Activated CD4-positive, alpha-beta memory T cell treated with anti-CD3 and anti-CD28 coated beads for 36 hours (primary cell): ENCODE measurements around the gene C4orf17. TPM values are rescaled to one million over a fixed set of nuclear protein-coding genes. Genes with fewer than 3 reads are reported as not detected.

ENCODE experiments used
- CTCF ChIA-PET: fragments of 350-600 bp; sonication (Branson Sonifier 250); formaldehyde crosslinking; loops from one replicate; lab custom pipeline; 2021; ENCODE audit warnings: antibody characterized with exemption, inconsistent platforms; lab: Charles Lee
- POLR2A ChIA-PET: fragments of 350-600 bp; sonication (Branson Sonifier 250); formaldehyde crosslinking; loops from one replicate; lab custom pipeline; 2021; ENCODE audit warnings: antibody characterized with exemption; lab: Charles Lee
- DNase-seq: peaks from one replicate; pipeline ENCODE4 v3.0.0-alpha.2; 2020
- H3K27ac Mint-ChIP-seq: one replicate; pipeline ENCODE4 v1.8.0; 2021; ENCODE audit warnings: mixed read lengths
- H3K27me3 Mint-ChIP-seq: one replicate; pipeline ENCODE4 v1.8.0; 2021; ENCODE audit warnings: mixed read lengths
- H3K36me3 Mint-ChIP-seq: one replicate; pipeline ENCODE4 v1.8.0; 2021; ENCODE audit warnings: mixed read lengths
- H3K4me1 Mint-ChIP-seq: one replicate; pipeline ENCODE4 v1.8.0; 2021; ENCODE audit warnings: low read depth, mixed read lengths
- H3K4me3 Mint-ChIP-seq: one replicate; pipeline ENCODE4 v1.8.0; 2021; ENCODE audit warnings: mild to moderate bottlenecking, mixed read lengths
- H3K9me3 Mint-ChIP-seq: one replicate; pipeline ENCODE4 v1.8.0; 2021; ENCODE audit warnings: mixed read lengths
- intact Hi-C: fragments of 100-400 bp; cut with micrococcal nuclease; formaldehyde crosslinking; loops from one replicate; pipeline ENCODE4 v1.15.1; 2023
- total RNA-seq, 2 experiments: library from RNA; stranded (reverse); gene quantifications; one replicate each; pipeline ENCODE4 v1.2.3, GENCODE V29; 2021

Gene C4orf17
- total RNA-seq, 2 experiments from 2014 or later, result not detected

DNA sequence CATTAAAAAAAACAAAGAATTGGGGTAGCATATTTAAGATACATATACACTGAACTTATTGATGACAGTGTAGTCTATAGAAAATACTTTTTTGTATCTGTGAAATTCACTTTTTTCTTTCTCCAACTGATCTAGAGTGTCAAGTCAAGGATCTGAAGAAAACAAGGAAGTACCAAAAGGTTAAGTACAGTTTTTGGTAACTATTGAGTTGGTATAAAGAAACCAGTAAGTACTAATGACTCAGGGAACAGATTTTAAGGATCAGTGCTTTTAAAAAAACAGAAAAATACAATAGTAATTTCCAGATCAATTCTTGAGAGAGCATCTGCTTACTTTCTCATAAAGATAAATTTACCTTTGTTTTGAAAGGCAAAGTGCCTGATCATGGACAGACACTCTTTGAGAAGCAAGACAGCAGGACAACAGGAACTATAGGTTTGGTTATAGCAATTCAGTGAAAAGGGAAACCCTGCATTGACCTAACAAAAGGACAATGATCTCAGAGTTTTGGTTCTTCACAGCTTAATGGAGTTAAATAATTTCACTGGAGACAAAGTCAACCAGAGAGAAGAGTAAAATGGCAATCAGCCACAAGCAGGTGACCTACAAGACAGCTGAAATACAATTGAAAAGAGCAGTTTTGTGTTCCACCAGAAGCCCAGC, 29.6 kb downstream of the C4orf17 start:
- no peaks in the 10 kb centered on the region for H3K36me3 Mint-ChIP-seq
- ChIA-PET POLR2A (no interaction called here), CTCF (no interaction called here)
- no peak overlapping the region for H3K4me3 Mint-ChIP-seq
- peaks cover 1% of the 10 kb centered on the region for H3K27me3 Mint-ChIP-seq
- H3K4me1 Mint-ChIP-seq, result no peaks in the 10 kb centered on the region
- H3K27ac Mint-ChIP-seq, result no peak overlapping the region
- intact Hi-C loops, result no loop called here
- DNase-seq, result no peak
- H3K9me3 Mint-ChIP-seq, result peaks cover 9% of the 10 kb centered on the region

DNA sequence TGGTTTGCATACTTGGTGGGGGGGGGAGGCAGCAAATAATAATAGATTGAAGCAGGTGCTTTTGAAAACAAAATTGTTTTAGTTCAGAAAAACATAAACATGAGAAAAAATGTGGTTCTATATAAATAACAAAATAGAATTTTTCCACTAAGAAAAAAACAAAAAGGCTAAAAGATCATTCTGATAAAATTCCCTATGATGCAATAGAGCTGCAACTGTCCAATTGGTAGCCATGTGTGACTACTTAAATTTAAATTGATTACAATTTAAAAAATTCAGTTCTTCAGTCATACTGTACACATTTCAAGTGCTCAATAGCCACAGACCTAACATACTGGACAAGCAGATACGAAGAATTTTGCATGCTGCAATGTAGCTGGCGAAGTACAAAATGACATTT, 42.1 kb downstream of the C4orf17 start:
- ChIA-PET POLR2A (no interaction called here), CTCF (no interaction called here)
- Mint-ChIP-seq H3K27ac (no peak overlapping the region), H3K9me3 (no peaks in the 10 kb centered on the region), H3K36me3 (peaks cover 6% of the 10 kb centered on the region), H3K27me3 (no peaks in the 10 kb centered on the region), H3K4me3 (no peak overlapping the region), H3K4me1 (no peaks in the 10 kb centered on the region)
- intact Hi-C loops, result no loop called here
- DNase-seq, result no peak

DNA sequence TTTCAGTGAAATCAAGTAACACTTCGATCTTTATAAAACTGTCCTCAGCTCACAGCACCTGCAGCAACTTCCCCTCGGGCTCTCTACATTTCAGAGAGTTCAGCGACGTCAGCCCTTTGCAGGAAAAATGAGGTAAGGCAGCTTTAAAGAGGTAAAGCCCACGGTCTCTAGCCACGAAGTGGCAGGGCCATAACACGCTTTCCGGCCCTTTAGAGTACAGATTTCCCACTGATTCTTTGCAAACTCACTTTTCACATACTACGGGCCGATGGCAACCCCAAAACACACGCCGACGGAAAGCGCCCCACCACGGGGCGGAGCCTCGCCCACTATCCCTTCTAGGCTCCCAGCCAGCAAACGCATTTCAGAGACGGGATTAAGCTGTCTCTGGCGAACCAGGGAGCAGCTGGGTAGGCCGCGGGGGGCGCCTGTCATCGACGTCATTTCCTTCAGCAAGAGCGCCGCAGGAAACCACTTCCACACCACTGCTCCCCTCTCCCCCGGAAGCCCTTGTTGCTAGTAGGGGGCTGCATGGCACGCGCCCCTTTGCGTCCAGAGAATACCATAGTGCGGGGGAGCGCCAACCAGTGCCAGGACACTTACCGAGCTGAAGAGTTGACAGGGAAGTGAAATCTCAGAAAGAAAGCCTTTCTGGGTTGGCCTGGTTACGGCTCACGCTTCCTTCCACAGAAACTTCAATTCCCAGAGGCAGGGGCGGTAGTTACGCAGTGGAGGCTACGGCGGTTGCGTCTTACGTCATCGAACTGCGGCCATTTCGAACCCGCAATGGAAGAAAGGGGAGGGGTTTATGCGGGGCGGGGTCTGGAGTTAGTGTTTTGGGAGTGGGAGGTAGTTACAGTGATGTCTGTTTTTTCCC, 52.7 kb downstream of the C4orf17 start, which contains the start of gene TRMT10A:
Gene TRMT10A (minus strand): TSS at position 730 of the 877 bp plus-strand sequence. CDS start 4,701 bp downstream, outside the sequence.
- POLR2A ChIA-PET, result interaction anchor here (0.6 to 1.5 kb wide), 9 partner anchors 246 to 1056 kb away, joined by 3 to 7 read pairs (median 4); partner anchors contain the start of genes ADH5, H2AZ1 and LAMTOR3
- intact Hi-C loops, result loop anchor here (1.0 to 10.0 kb wide), 13 partner anchors 55 to 1421 kb away; partner anchors contain the start of genes DAPP1, EIF4E, LAMTOR3 and RAP1GDS1
- Mint-ChIP-seq H3K27me3 (peaks cover 7% of the 10 kb centered on the region), H3K4me1 (peaks cover 6% of the 10 kb centered on the region), H3K9me3 (no peaks in the 10 kb centered on the region), H3K36me3 (no peaks in the 10 kb centered on the region), H3K27ac (peak within 1 kb of the TSS; percentile 98), H3K4me3 (peak within 1 kb of the TSS; percentile 93)
- peak; percentile 98 for DNase-seq
- CTCF ChIA-PET, result interaction anchor here (0.6 to 2.4 kb wide), 13 partner anchors 12 to 530 kb away, joined by 3 to 35 read pairs (median 4); partner anchors contain the start of genes DAPP1, DNAJB14 and LAMTOR3

DNA sequence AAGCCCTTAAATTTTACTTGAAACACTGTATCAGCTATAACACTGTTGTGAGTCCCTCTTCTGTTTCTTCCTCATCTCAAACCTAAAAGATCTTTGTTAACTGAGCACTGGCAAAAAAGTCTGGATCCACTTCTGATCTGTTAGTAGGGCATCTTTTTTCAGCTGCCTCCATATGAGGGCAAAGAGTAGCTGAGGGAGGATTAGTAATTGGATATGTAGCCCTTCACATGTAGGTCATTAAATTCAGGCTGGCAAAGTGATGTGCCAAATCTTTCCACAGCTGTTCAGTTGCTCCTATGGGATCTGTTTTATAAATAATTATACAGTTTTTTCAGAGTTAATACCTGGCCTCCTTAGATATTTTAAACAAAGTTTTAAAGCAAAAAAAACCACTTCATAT, 54.1 kb downstream of the C4orf17 start:
- ChIA-PET CTCF (interaction anchor here (2.4 kb wide), 1 partner anchor 244 kb away, joined by 35 read pairs; no protein-coding TSS in a partner anchor), POLR2A (no interaction called here)
- no peaks in the 10 kb centered on the region for H3K9me3 Mint-ChIP-seq
- H3K4me3 Mint-ChIP-seq, result no peak overlapping the region
- peaks cover 7% of the 10 kb centered on the region for H3K27me3 Mint-ChIP-seq
- H3K27ac Mint-ChIP-seq, result no peak overlapping the region
- H3K4me1 Mint-ChIP-seq, result peaks cover 6% of the 10 kb centered on the region
- DNase-seq, result no peak
- no peaks in the 10 kb centered on the region for H3K36me3 Mint-ChIP-seq
- intact Hi-C loops, result loop anchor here (1.0 to 10.0 kb wide), 5 partner anchors 147 to 1423 kb away; partner anchors contain the start of genes RAP1GDS1, STPG2 and TSPAN5

DNA sequence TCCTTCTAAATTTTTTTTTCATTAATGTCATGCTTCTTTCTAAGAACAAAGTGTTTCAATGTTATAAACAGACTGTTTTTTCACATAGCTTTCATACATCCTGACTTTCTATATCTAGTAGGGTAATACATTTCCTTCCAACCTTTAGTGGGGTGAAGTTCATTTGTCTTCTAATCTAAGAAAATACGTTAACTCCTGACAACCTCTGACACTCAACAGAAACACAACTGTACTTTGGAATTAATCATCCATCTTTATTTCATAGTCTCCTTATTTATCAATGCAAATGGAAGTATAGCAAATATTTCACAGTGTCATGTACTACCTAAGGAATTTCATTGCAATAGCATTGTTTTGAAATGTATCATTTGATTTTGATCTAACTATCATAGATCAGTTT, 61.1 kb downstream of the C4orf17 start:
- Mint-ChIP-seq H3K27ac (no peak overlapping the region), H3K36me3 (no peaks in the 10 kb centered on the region), H3K4me1 (no peaks in the 10 kb centered on the region), H3K9me3 (no peaks in the 10 kb centered on the region), H3K4me3 (no peak overlapping the region), H3K27me3 (peaks cover 22% of the 10 kb centered on the region)
- POLR2A ChIA-PET, result no interaction called here
- no peak for DNase-seq
- CTCF ChIA-PET, result no interaction called here
- intact Hi-C loops, result no loop called here

DNA sequence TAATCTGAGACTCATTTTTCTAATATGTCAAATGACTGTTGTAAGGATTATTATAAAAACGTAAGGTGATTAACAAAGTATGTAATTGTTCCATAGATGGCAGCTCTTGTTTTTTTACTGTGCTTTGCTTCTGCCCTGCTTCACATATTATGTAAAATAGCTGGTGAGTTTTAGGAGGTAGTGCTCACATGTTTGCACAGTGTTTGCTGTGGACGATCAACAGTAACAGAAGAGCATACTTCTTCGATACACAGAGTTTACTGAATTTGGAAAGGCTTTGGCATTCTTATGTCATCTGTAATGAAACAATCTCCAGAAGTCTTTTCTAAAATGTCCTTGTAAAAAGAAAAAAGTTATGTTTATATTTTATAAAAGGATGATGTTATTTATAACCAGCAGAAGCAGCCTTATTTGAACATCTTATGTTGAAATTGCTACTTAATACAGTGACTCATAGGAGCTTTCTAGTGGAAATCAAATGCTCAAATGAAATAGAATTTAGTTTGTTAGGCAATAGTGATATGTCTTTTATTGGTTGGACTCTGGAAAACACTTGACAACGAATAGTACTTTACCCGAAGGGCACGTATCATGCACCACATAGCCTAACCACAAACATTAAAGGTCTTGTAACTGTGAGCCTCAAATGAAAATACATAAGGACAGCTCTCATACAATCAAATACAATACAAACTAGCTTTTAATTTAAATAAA, 61.9 kb downstream of the C4orf17 start:
- Mint-ChIP-seq H3K4me3 (no peak overlapping the region), H3K27me3 (peaks cover 17% of the 10 kb centered on the region), H3K4me1 (no peaks in the 10 kb centered on the region), H3K9me3 (no peaks in the 10 kb centered on the region), H3K27ac (no peak overlapping the region), H3K36me3 (no peaks in the 10 kb centered on the region)
- ChIA-PET CTCF (no interaction called here), POLR2A (no interaction called here)
- intact Hi-C loops, result no loop called here
- no peak for DNase-seq

DNA sequence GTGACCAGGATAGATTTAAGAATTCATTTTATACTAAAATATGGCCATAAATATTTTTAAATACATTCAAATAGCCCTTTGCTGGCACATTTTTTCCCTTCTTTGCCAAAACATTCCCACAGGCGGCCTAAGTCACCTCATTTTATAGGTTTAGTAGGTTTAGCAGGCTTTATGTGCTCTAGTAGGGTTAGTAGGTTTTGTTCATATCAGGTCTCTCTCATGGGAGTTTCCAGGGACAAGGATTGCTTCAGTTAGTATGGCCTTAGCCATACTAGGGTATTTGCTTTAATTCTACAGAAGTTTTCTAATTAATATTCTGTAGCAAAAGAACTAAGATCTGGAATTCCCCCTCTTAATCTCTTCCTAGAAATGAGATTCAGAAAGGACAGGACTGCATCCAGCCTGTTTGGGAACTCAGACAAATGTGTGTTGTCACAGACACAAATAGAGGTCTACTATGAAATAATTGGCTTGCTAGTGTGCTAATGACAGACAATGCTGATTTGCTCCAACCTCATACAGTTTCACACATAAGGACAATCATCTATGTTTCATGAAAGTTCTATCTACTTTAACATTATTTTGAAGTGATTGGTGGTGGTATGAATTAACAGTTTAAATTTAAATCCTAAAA, 63.0 kb downstream of the C4orf17 start:
- CTCF ChIA-PET, result no interaction called here
- Mint-ChIP-seq H3K27ac (no peak overlapping the region), H3K4me3 (no peak overlapping the region), H3K4me1 (no peaks in the 10 kb centered on the region), H3K36me3 (no peaks in the 10 kb centered on the region), H3K27me3 (peaks cover 17% of the 10 kb centered on the region), H3K9me3 (no peaks in the 10 kb centered on the region)
- POLR2A ChIA-PET, result no interaction called here
- DNase-seq, result no peak
- intact Hi-C loops, result no loop called here

DNA sequence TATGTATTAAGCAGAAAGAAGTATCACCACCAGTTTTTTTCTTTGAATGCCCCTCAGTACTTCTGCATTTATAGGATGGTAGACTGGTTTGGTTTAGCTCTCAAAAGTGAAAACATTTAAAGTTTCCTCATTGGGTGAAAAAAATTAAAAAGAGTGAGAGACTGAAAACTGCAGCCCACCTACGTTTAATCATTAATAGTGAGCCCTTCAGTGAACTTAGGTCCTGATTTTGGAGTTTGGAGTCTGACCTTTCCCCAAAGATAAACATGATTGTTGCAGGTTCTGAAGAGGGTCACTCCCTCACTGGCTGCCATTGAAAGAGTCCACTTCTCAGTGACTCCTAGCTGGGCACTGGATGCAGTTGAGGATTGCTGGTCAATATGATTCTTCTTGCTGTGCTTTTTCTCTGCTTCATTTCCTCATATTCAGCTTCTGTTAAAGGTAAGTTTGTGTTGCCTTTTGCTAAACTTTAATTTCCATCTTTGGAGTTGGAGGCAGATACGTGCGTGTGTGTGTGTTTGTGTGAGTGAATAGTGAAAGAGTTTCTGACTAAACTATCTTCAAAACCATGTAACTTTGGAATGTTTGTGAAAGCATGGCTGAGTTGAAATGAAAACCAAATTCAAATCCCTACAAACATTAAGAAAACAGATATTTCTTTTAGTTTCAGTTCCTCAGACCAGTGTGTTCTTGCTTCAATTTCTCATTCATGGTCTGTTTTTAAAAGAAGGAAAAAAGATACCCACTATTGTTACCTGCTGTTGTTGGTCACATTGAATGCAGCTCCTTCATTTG, 63.9 kb downstream of the C4orf17 start, which contains the start of gene MTTP:
Gene MTTP (plus strand): TSS at position 295 of the 795 bp plus-strand sequence. CDS start 86 bp downstream, at position 381.
- H3K27ac Mint-ChIP-seq, result no peak within 1 kb of the TSS
- no peak for DNase-seq
- no peaks in the 10 kb centered on the region for H3K36me3 Mint-ChIP-seq
- H3K4me3 Mint-ChIP-seq, result no peak within 1 kb of the TSS
- intact Hi-C loops, result no loop called here
- CTCF ChIA-PET, result no interaction called here
- POLR2A ChIA-PET, result no interaction called here
- peaks cover 20% of the 10 kb centered on the region for H3K27me3 Mint-ChIP-seq
- no peaks in the 10 kb centered on the region for H3K4me1 Mint-ChIP-seq
- no peaks in the 10 kb centered on the region for H3K9me3 Mint-ChIP-seq

DNA sequence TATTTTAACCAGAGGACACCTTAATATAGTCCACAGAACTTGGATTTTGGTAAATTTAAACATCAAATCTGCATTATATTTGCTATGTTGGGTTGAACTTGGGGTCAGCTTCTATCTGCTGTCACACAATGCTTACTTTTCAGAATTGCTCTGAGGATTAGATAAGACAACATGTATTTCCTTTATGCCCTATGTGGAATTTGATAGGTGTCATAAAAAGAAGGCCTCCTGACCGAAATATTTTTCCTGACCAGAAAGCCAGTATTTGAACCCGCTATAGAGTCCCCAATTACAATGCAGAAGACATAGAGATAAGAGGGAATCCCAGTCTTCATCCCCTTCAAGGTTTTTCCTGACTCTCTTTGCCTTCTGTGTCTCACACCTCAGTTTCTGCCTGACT, 67.9 kb downstream of the C4orf17 start:
- ChIA-PET CTCF (no interaction called here), POLR2A (no interaction called here)
- DNase-seq, result no peak
- no peaks in the 10 kb centered on the region for H3K4me1 Mint-ChIP-seq
- H3K4me3 Mint-ChIP-seq, result no peak overlapping the region
- H3K36me3 Mint-ChIP-seq, result no peaks in the 10 kb centered on the region
- intact Hi-C loops, result no loop called here
- H3K27me3 Mint-ChIP-seq, result peaks cover 21% of the 10 kb centered on the region
- no peaks in the 10 kb centered on the region for H3K9me3 Mint-ChIP-seq
- no peak overlapping the region for H3K27ac Mint-ChIP-seq

DNA sequence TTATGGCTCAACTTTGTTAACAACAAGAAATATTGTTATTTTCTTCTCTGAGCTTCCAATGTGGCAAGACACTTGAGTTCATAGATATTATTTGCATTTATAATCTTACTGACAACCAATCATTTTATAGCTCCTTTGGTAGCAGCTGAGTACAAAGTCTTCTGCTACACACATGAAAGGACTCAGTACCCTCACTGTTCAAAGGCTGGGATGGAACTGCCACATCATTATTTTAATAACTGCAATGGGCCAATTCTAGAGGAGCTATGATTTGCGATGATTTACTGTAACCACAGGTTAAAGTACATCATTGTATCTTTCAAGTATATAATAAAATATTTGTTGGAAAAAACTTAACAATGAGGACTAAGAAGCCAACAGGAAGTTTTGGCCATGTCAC, 74.7 kb downstream of the C4orf17 start:
- Mint-ChIP-seq H3K9me3 (no peaks in the 10 kb centered on the region), H3K27me3 (peaks cover 13% of the 10 kb centered on the region), H3K4me1 (no peaks in the 10 kb centered on the region), H3K36me3 (no peaks in the 10 kb centered on the region), H3K27ac (no peak overlapping the region), H3K4me3 (no peak overlapping the region)
- CTCF ChIA-PET, result interaction anchor here (0.6 kb wide), 1 partner anchor 30 kb away, joined by 3 read pairs; no protein-coding TSS in a partner anchor
- intact Hi-C loops, result no loop called here
- POLR2A ChIA-PET, result no interaction called here
- no peak for DNase-seq

DNA sequence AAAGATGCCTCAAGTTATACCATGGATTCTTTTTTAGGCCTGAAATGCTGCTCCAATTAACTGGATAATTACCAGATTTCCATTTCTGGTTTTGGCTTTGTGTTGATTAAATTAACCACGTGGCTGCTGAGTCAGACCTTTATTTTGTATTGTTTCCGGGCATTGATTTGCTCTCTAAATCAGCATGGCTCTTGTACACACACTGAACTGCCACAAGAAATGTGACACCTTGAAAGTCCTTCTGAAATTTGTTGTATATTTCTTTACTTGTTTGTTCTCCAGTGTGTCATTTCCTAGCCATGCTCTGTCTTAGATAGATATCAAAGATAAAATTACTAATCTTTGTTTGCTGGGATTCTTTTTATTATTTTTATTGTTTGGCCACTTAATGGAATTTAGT, 75.5 kb downstream of the C4orf17 start:
- intact Hi-C loops, result no loop called here
- Mint-ChIP-seq H3K9me3 (no peaks in the 10 kb centered on the region), H3K27me3 (peaks cover 11% of the 10 kb centered on the region), H3K36me3 (no peaks in the 10 kb centered on the region), H3K27ac (no peak overlapping the region), H3K4me3 (no peak overlapping the region), H3K4me1 (no peaks in the 10 kb centered on the region)
- ChIA-PET CTCF (no interaction called here), POLR2A (no interaction called here)
- DNase-seq, result no peak
